Activated CD4-positive, alpha-beta memory T cell treated with anti-CD3 and anti-CD28 coated beads, Interleukin-2, amount 10 ng/mL, durations not matched to agents 7 days and 5 days (primary cell): ENCODE results near the gene GAGE12G. TPM values are rescaled to one million over a fixed set of nuclear protein-coding genes. Genes with fewer than 3 reads are reported as not detected.
A peak's percentile ranks its signal among the peaks of the same experiment; 100 is the strongest.
"Not testable (repeated sequence)": the region's sequence is repeated elsewhere in the genome, so short reads cannot be mapped to it uniquely, and the experiment has no call there.

Experiments
- CTCF ChIA-PET: fragments of 350-600 bp; sonication (Branson Sonifier 250); formaldehyde crosslinking; loops from one replicate; lab custom pipeline; 2021; ENCODE audit warnings: antibody characterized with exemption, inconsistent platforms; lab: Charles Lee
- POLR2A ChIA-PET: fragments of 350-600 bp; sonication (Branson Sonifier 250); formaldehyde crosslinking; loops from one replicate; lab custom pipeline; 2021; ENCODE audit warnings: antibody characterized with exemption; lab: Charles Lee
- DNase-seq: peaks from one replicate; pipeline ENCODE4 v3.0.0-alpha.2; 2020
- H3K27ac Mint-ChIP-seq: one replicate; pipeline ENCODE4 v1.8.0; 2021; ENCODE audit warnings: mild to moderate bottlenecking, mixed read lengths
- H3K27me3 Mint-ChIP-seq: one replicate; pipeline ENCODE4 v1.8.0; 2021; ENCODE audit warnings: mixed read lengths
- H3K36me3 Mint-ChIP-seq: one replicate; pipeline ENCODE4 v1.8.0; 2021; ENCODE audit warnings: low read depth, mixed read lengths
- H3K4me1 Mint-ChIP-seq: one replicate; pipeline ENCODE4 v1.8.0; 2021; ENCODE audit warnings: mixed read lengths
- H3K4me3 Mint-ChIP-seq: one replicate; pipeline ENCODE4 v1.8.0; 2021; ENCODE audit warnings: mild to moderate bottlenecking, mixed read lengths
- H3K9me3 Mint-ChIP-seq: one replicate; pipeline ENCODE4 v1.8.0; 2021; ENCODE audit warnings: mixed read lengths
- total RNA-seq, 2 experiments: library from RNA; stranded (reverse); gene quantifications; one replicate each; pipeline ENCODE4 v1.2.3, GENCODE V29; 2021

The GAGE12G gene, protein sequence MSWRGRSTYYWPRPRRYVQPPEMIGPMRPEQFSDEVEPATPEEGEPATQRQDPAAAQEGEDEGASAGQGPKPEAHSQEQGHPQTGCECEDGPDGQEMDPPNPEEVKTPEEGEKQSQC
- total RNA-seq = not detected

DNA sequence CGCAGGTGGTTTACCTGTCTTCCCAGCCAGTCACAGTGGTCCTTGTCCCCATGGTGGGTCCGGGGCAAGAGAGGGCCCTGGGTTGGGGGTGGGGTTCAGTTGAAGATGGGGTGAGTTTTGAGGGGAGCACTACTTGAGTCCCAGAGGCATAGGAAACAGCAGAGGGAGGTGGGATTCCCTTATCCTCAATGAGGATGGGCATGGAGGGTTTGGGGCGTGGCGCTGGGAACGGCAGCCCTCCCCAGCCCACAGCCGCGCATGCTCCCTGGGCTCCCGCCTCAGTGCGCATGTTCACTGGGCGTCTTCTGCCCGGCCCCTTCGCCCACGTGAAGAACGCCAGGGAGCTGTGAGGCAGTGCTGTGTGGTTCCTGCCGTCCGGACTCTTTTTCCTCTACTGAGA, at the start of gene GAGE12G:
TSS of gene GAGE12G (plus strand) at position 301 of the 400 bp plus-strand sequence. CDS start 1,155 bp downstream, outside the sequence.
- H3K27ac Mint-ChIP-seq, H3K4me3 Mint-ChIP-seq, H3K9me3 Mint-ChIP-seq, H3K36me3 Mint-ChIP-seq, POLR2A ChIA-PET, H3K27me3 Mint-ChIP-seq, H3K4me1 Mint-ChIP-seq, CTCF ChIA-PET, DNase-seq: not testable (repeated sequence)

DNA sequence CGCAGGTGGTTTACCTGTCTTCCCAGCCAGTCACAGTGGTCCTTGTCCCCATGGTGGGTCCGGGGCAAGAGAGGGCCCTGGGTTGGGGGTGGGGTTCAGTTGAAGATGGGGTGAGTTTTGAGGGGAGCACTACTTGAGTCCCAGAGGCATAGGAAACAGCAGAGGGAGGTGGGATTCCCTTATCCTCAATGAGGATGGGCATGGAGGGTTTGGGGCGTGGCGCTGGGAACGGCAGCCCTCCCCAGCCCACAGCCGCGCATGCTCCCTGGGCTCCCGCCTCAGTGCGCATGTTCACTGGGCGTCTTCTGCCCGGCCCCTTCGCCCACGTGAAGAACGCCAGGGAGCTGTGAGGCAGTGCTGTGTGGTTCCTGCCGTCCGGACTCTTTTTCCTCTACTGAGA, 38.3 kb upstream of the GAGE12G start, which contains the start of gene GAGE12C:
TSS of gene GAGE12C (plus strand) at position 301 of the 400 bp plus-strand sequence. CDS start 1,155 bp downstream, outside the sequence.
- H3K36me3 Mint-ChIP-seq, H3K9me3 Mint-ChIP-seq, DNase-seq, H3K4me3 Mint-ChIP-seq, H3K4me1 Mint-ChIP-seq, H3K27me3 Mint-ChIP-seq, CTCF ChIA-PET, H3K27ac Mint-ChIP-seq, POLR2A ChIA-PET: not testable (repeated sequence)

DNA sequence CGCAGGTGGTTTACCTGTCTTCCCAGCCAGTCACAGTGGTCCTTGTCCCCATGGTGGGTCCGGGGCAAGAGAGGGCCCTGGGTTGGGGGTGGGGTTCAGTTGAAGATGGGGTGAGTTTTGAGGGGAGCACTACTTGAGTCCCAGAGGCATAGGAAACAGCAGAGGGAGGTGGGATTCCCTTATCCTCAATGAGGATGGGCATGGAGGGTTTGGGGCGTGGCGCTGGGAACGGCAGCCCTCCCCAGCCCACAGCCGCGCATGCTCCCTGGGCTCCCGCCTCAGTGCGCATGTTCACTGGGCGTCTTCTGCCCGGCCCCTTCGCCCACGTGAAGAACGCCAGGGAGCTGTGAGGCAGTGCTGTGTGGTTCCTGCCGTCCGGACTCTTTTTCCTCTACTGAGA, 28.8 kb upstream of the GAGE12G start, which contains the start of gene GAGE12D:
TSS of gene GAGE12D (plus strand) at position 301 of the 400 bp plus-strand sequence. CDS start 1,155 bp downstream, outside the sequence.
- H3K27ac Mint-ChIP-seq, H3K27me3 Mint-ChIP-seq, H3K4me3 Mint-ChIP-seq, DNase-seq, POLR2A ChIA-PET, CTCF ChIA-PET, H3K9me3 Mint-ChIP-seq, H3K4me1 Mint-ChIP-seq, H3K36me3 Mint-ChIP-seq: not testable (repeated sequence)

DNA sequence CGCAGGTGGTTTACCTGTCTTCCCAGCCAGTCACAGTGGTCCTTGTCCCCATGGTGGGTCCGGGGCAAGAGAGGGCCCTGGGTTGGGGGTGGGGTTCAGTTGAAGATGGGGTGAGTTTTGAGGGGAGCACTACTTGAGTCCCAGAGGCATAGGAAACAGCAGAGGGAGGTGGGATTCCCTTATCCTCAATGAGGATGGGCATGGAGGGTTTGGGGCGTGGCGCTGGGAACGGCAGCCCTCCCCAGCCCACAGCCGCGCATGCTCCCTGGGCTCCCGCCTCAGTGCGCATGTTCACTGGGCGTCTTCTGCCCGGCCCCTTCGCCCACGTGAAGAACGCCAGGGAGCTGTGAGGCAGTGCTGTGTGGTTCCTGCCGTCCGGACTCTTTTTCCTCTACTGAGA, 19.2 kb upstream of the GAGE12G start, which contains the start of gene GAGE12E:
TSS of gene GAGE12E (plus strand) at position 301 of the 400 bp plus-strand sequence. CDS start 1,155 bp downstream, outside the sequence.
- H3K27ac Mint-ChIP-seq, H3K9me3 Mint-ChIP-seq, H3K4me3 Mint-ChIP-seq, H3K36me3 Mint-ChIP-seq, DNase-seq, H3K4me1 Mint-ChIP-seq, POLR2A ChIA-PET, H3K27me3 Mint-ChIP-seq, CTCF ChIA-PET: not testable (repeated sequence)

DNA sequence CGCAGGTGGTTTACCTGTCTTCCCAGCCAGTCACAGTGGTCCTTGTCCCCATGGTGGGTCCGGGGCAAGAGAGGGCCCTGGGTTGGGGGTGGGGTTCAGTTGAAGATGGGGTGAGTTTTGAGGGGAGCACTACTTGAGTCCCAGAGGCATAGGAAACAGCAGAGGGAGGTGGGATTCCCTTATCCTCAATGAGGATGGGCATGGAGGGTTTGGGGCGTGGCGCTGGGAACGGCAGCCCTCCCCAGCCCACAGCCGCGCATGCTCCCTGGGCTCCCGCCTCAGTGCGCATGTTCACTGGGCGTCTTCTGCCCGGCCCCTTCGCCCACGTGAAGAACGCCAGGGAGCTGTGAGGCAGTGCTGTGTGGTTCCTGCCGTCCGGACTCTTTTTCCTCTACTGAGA, 9.7 kb upstream of the GAGE12G start, which contains the start of gene GAGE12F:
TSS of gene GAGE12F (plus strand) at position 301 of the 400 bp plus-strand sequence. CDS start 1,155 bp downstream, outside the sequence.
- POLR2A ChIA-PET, H3K36me3 Mint-ChIP-seq, DNase-seq, H3K4me3 Mint-ChIP-seq, H3K9me3 Mint-ChIP-seq, H3K4me1 Mint-ChIP-seq, H3K27me3 Mint-ChIP-seq, H3K27ac Mint-ChIP-seq, CTCF ChIA-PET: not testable (repeated sequence)

DNA sequence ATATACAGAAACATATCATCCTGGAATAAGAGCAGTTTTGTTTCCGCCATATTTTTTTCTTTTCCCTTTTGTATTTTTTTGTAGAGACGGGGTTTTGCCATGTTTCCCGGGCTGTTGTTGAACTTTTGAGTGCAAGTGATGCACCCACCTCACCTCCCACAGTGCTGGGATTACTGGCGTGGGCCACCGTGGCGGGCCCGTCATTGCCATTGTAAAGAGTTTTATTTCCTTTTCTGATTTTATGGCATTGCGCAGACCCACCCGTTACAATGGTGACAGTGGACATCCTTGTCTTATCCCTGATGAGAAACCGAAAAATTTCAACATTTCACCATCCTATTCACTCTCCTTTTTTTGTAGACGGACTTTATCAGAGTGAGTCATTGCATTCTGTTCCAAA, 1.5 kb upstream of the GAGE12G start:
- not testable (repeated sequence) for H3K4me1 Mint-ChIP-seq

DNA sequence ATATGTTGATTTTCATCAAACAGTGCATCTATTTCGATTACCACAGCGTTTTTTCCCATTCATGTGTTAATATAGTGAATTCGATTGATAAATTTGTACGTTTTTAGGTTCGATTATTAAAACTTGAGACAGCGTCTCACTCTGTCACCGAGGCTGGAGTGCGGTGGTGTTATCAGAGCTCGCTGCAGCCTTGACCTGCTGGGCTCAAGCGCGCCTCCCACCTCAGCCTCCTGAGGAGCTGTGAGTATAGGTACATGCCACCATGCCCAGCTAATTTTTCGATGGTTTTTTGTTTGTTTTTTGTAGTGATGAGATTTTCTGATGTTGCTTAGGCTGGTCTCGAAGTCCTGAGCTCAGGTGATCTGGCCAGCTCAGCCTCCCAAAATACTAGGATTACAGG, 1.0 kb upstream of the GAGE12G start:
- H3K9me3 Mint-ChIP-seq, POLR2A ChIA-PET: not testable (repeated sequence)

More for the DNA sequence above, 1.5 kb upstream of the GAGE12G start:
- CTCF ChIA-PET, H3K36me3 Mint-ChIP-seq, H3K9me3 Mint-ChIP-seq, H3K4me3 Mint-ChIP-seq, H3K27me3 Mint-ChIP-seq, POLR2A ChIA-PET, DNase-seq, H3K27ac Mint-ChIP-seq: not testable (repeated sequence)

DNA sequence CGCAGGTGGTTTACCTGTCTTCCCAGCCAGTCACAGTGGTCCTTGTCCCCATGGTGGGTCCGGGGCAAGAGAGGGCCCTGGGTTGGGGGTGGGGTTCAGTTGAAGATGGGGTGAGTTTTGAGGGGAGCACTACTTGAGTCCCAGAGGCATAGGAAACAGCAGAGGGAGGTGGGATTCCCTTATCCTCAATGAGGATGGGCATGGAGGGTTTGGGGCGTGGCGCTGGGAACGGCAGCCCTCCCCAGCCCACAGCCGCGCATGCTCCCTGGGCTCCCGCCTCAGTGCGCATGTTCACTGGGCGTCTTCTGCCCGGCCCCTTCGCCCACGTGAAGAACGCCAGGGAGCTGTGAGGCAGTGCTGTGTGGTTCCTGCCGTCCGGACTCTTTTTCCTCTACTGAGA, 9.4 kb downstream of the GAGE12G start, which contains the start of gene GAGE12H:
TSS of gene GAGE12H (plus strand) at position 301 of the 400 bp plus-strand sequence. CDS start 1,155 bp downstream, outside the sequence.
- not testable (repeated sequence) for H3K36me3 Mint-ChIP-seq

More for the DNA sequence above, 1.0 kb upstream of the GAGE12G start:
- H3K27me3 Mint-ChIP-seq, DNase-seq, H3K4me1 Mint-ChIP-seq, CTCF ChIA-PET, H3K4me3 Mint-ChIP-seq, H3K27ac Mint-ChIP-seq, H3K36me3 Mint-ChIP-seq: not testable (repeated sequence)

DNA sequence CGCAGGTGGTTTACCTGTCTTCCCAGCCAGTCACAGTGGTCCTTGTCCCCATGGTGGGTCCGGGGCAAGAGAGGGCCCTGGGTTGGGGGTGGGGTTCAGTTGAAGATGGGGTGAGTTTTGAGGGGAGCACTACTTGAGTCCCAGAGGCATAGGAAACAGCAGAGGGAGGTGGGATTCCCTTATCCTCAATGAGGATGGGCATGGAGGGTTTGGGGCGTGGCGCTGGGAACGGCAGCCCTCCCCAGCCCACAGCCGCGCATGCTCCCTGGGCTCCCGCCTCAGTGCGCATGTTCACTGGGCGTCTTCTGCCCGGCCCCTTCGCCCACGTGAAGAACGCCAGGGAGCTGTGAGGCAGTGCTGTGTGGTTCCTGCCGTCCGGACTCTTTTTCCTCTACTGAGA, 19.0 kb downstream of the GAGE12G start, which contains the start of gene GAGE2A:
TSS of gene GAGE2A (plus strand) at position 301 of the 400 bp plus-strand sequence. CDS start 1,155 bp downstream, outside the sequence.
- H3K27me3 Mint-ChIP-seq, H3K27ac Mint-ChIP-seq, POLR2A ChIA-PET, H3K9me3 Mint-ChIP-seq, CTCF ChIA-PET, H3K4me1 Mint-ChIP-seq, DNase-seq, H3K36me3 Mint-ChIP-seq, H3K4me3 Mint-ChIP-seq: not testable (repeated sequence)

More for the DNA sequence above, 9.4 kb downstream of the GAGE12G start, which contains the start of gene GAGE12H:
- DNase-seq, H3K27ac Mint-ChIP-seq, H3K4me1 Mint-ChIP-seq, CTCF ChIA-PET, H3K9me3 Mint-ChIP-seq, POLR2A ChIA-PET, H3K27me3 Mint-ChIP-seq, H3K4me3 Mint-ChIP-seq: not testable (repeated sequence)

DNA sequence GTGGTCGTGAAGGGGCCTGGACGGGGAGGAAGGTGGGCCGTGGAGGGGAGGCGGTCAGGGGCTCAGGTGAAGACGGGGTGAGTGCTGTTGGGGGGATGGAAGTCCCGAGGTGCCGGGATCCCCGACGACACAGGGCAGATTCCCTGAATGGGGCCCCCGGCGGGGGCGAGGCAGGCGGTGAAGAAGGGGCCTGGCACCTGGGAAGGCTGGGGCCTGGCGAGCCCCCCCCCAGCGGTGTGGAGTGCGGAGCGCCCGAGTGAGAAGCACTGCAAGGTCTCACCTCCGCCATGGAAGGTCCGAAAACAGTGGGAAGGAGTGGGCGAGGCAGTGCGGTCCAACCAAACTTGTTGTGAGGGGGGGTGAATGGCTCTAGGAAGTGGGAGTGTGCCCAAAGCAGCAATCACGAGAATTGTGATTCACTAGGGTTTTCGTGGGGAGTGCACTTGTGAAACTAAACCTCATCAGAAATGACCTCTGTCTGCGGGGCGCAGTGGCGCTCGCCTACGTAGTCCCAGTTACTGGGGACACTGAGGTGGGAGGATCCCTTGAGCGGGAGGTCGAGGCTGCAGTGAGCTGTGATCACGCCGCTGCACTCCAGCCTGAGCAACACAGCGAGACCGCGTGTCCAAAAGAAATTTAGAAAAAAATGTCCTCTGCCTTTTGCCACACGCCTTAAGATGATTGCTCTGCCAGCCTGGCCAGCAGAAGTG, 19.7 kb downstream of the GAGE12G start:
- DNase-seq = peak; percentile 18
- CTCF ChIA-PET, H3K9me3 Mint-ChIP-seq, H3K27me3 Mint-ChIP-seq, POLR2A ChIA-PET, H3K36me3 Mint-ChIP-seq, H3K4me3 Mint-ChIP-seq, H3K4me1 Mint-ChIP-seq, H3K27ac Mint-ChIP-seq: not testable (repeated sequence)

DNA sequence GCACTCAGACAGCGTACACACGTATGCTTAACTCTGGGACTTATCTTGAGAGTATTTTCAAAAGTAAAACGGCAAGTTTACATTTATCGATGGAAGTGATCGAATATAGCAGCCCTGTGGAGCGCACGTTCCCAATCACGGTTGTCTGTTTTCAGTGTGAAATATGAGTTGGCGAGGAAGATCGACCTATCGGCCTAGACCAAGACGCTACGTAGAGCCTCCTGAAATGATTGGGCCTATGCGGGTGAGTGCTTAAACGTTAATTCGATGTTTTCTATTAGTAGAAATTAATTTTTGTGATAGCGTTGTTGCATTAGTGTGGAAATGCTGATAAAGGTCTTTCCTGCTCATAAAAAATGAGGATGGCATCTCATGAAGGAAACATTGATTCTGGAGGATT, 20.3 kb downstream of the GAGE12G start:
- H3K4me3 Mint-ChIP-seq, POLR2A ChIA-PET, H3K4me1 Mint-ChIP-seq, CTCF ChIA-PET, H3K9me3 Mint-ChIP-seq, H3K36me3 Mint-ChIP-seq, H3K27me3 Mint-ChIP-seq, H3K27ac Mint-ChIP-seq: not testable (repeated sequence)
- peak; percentile 11 for DNase-seq

DNA sequence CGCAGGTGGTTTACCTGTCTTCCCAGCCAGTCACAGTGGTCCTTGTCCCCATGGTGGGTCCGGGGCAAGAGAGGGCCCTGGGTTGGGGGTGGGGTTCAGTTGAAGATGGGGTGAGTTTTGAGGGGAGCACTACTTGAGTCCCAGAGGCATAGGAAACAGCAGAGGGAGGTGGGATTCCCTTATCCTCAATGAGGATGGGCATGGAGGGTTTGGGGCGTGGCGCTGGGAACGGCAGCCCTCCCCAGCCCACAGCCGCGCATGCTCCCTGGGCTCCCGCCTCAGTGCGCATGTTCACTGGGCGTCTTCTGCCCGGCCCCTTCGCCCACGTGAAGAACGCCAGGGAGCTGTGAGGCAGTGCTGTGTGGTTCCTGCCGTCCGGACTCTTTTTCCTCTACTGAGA, 28.5 kb downstream of the GAGE12G start, which contains the start of gene GAGE1:
TSS of gene GAGE1 (plus strand) at position 301 of the 400 bp plus-strand sequence. CDS start 1,155 bp downstream, outside the sequence.
- H3K27ac Mint-ChIP-seq, H3K4me1 Mint-ChIP-seq: not testable (repeated sequence)

DNA sequence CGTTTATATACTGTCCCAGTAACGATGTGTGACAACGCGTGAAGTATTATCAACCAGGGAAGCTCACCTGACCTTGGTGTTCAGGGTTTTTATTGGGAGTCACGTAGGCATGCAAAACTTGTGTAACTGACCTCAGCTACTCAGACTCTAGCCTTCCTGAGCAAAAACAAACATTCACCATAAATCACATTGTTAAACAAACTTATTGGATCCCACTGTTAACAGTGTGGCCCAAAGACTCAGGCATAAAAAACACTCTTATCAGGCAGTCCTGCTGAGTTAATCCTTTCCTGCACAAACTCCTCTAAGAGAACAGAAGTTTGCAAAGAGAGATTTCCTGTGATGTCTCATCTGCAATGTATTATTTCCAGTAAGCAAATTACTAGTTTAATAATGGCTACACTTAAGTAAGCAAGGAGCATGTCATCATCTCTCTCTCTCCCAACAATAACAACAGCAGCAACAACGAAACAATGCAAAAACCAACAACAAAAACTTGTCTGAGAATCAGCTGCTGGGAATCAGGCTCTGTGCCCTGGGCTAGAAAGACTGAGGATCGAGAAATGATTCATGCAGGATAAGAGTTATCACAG, 40.6 kb downstream of the GAGE12G start:
- Mint-ChIP-seq H3K4me1 (no peaks in the 10 kb centered on the region), H3K4me3 (no peak overlapping the region), H3K36me3 (no peaks in the 10 kb centered on the region), H3K27me3 (peaks cover 2% of the 10 kb centered on the region), H3K27ac (no peak overlapping the region), H3K9me3 (no peaks in the 10 kb centered on the region)
- CTCF ChIA-PET = no interaction called here
- POLR2A ChIA-PET = no interaction called here
- no peak for DNase-seq

More for the DNA sequence above, 28.5 kb downstream of the GAGE12G start, which contains the start of gene GAGE1:
- H3K27me3 Mint-ChIP-seq, H3K9me3 Mint-ChIP-seq, H3K36me3 Mint-ChIP-seq, H3K4me3 Mint-ChIP-seq, POLR2A ChIA-PET, CTCF ChIA-PET, DNase-seq: not testable (repeated sequence)
